SH-SY5Y (cell line): ENCODE data around the gene ITPR1.

Experiments
- GATA2 ChIP-seq: IDR thresholded peaks from 2 replicates; pipeline ENCODE4 v1.6.1; 2011; ENCODE audit warnings: mild to moderate bottlenecking, low read depth, low read length
- GATA3 ChIP-seq: IDR thresholded peaks from 2 replicates; pipeline ENCODE4 v1.6.1; 2011; ENCODE audit warnings: low read depth, mild to moderate bottlenecking, low read length, moderate library complexity

The ITPR1 gene

GRCh38 chr3:4498446-4498845 is 5.3 kb downstream of the ITPR1 start:
- no peak for TF ChIP-seq GATA3
- no peak for TF ChIP-seq GATA2

DNA sequence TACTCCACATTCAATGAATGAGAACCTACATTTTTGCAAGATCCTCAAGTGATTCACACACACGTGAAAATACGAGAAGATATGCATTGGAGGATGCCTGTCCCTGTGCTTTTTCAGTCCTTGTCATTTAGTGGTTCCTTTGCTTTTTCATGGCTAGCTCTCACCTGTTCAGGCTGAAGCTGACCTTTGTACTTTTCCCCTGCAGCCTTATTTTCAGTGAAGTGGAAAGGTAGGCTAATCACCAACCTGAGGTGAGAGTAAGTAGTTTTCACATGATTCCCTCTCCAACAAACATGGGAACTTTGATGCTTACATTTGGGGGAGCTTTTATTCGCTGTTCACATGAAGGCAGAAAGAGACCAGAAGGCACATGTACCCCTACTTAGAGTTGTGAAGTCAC is 8.3 kb downstream of the ITPR1 start:
- TF ChIP-seq GATA2 = no peak
- TF ChIP-seq GATA3 = no peak

GRCh38 chr3:4501927-4502326 is 8.8 kb downstream of the ITPR1 start:
- TF ChIP-seq GATA2 = no peak

DNA sequence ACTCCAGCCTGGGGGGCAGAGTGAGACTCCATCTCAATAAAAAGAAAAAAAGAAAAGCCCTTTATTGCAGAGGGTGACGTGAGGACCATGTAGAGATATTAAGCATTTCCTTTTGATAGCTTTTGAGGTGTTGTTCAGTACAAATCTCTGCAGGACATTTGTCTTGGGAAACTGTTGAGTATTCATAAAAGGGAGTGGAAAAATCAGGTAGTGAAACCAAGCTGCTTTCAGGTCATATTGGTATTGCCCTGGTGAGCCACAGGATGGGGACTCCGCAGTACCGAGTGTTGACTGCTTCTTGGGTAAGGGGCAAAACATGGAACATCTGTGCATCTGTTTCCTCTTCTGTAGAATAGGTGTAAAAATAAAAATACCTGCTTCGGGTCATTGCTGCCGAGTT is 9.9 kb downstream of the ITPR1 start:
- no peak for TF ChIP-seq GATA3

DNA sequence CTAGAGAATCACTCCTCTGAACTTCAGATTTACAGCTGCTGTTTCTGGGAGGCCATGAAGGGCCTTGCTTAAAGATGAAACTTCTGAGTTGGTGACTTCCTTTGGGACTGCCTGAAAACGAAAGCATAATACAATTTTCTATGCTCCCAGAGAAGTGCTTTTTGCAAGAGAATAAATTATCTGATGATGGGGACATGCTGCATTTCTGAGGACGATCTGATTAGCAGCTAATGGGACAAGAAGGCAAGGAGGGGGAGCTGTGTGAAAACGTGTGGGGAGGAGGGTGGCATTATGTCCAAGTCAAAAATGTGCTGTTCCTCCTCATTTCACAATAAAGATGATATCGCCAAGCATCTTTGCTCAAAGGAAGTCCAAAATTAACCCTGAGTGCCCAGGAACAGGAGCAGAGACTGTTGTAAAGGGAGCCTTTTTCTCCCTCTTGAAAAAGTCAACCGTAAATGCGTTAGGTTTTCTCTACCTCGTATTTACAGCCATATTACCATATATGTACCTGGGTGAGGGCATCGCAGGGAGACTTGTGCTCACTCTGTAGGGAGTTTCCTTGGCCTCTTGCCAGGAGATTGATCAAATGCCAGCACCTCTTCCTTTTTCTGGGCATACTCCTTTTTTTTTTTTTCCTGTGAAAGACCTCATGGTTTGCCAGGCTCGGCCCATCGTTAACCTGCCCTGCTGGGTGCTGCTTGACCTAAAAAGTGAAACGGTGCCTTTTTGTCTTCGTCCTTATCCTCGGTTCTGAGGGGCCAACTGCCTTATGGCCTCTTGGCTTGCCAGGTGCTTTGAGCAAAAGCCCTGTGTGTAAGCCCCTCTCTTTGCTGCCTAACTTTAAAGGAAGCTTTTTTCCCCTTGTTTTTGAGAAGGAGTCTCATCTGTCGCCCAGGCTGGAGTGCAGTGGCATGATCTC is 11.5 kb downstream of the ITPR1 start:
- peak; percentile 91 for TF ChIP-seq GATA2
- TF ChIP-seq GATA3 = peak; percentile 82

GRCh38 chr3:4505688-4506558 is 12.8 kb downstream of the ITPR1 start:
- TF ChIP-seq GATA3 = no peak
- no peak for TF ChIP-seq GATA2

- TF ChIP-seq GATA3 (0 out of 2 replicates have a peak, but pooled peaks have one; percentile 17), GATA2 (no peak)
These were observed 13.4 kb downstream of the ITPR1 start for GRCh38 chr3:4506559-4507023.

GRCh38 chr3:4507024-4507596 is 14.0 kb downstream of the ITPR1 start:
- TF ChIP-seq GATA3 (no peak), GATA2 (no peak)

DNA sequence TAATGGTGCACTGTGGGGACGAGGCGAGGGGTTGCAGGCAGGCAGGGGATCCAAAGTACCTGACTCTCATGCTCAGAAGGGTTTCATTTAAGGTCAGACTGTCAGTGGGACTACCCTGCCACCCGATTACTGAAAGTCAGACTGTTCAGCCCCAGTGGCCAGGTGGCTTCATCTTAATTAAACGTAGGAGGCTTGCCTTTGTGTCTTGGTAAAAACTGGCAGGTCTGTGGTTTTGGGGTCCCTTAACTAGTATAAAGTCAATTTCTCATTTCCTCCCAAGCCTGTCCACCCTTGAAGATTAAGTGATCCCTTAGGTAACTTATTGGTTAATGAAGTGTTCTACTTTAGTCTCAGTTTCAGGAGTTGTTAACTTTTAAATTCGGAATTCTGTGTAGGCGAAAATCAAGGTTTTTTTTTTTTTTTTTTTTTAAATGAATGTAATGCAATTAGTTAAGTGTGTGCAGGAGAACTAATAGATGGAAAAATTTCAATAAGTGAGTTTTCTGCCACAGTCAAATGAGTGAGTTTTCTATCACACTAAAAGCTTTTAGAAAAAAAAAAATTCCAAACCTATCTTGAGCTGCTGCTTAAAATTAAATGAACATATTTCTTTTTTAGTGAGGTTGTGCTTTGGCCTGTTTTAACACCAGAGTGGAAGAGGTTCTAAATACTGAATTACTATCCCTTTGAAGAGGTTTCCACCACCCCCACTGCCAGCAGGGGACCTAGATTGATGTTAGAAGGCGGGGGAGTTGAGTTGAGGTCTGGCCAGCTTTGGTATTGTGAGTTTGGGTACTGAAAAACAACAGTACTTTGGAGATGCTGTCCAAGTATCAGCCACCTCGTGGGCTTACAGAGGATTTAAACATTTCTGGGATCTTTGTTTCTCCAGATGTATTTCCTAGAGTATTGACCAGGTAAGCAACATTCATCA is 15.2 kb downstream of the ITPR1 start:
- TF ChIP-seq GATA2 (no peak), GATA3 (no peak)

DNA sequence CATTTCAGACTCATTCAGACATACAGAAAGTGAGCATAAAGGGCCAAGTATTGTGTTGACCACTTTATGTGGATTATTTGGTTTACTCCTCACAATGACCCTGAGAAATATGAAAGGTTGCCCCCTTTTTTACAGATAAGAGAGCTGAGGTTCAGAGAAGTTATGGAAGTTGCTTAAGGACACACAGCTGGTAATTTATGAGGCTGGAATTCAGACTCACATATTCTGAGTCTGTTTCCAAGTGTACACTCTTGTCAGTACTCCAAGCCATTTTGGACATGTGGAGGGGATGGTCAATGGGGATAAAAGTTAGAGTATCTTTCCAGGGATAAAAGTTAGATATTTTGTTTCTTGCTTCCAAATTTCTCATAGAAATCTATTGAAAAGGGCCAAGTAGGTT is 15.9 kb downstream of the ITPR1 start:
- TF ChIP-seq GATA3 (no peak), GATA2 (no peak)

DNA sequence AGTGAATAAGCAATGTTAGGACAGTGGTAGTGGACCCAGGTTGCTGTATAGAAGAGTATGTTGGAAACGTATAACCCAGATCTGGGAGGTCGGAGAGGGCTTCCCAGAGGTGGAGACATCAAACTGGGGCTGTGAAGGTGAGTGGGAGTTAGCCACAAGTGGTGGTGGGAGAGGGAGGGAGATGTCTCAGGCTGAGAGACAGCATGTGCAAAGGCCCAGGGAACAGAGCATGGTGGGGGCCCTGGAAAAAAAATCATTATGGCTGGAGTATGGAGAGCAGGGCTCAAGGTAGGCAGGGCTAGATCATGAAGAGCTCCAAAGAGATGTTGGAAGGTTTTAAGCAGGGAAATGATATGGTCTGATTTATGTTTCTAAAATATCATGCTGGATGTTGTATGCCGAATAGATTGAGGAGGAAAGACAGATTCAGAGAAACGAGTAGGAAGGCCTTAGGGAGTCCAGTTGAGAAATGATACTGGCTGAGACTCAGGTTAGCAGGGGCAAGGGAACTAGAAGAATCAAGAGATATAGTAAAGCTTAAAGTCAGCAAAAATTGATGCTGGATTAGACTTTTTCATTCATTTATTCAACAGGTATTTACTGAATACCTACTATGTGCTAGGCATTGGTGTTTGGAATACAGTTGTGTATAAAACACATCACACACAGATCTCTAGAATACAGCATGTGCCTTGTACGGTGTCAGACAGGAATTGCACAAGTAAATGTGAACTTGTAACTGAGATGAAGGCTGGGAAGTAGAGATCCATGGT is 17.0 kb downstream of the ITPR1 start:
- TF ChIP-seq GATA3 = no peak
- TF ChIP-seq GATA2 = no peak

DNA sequence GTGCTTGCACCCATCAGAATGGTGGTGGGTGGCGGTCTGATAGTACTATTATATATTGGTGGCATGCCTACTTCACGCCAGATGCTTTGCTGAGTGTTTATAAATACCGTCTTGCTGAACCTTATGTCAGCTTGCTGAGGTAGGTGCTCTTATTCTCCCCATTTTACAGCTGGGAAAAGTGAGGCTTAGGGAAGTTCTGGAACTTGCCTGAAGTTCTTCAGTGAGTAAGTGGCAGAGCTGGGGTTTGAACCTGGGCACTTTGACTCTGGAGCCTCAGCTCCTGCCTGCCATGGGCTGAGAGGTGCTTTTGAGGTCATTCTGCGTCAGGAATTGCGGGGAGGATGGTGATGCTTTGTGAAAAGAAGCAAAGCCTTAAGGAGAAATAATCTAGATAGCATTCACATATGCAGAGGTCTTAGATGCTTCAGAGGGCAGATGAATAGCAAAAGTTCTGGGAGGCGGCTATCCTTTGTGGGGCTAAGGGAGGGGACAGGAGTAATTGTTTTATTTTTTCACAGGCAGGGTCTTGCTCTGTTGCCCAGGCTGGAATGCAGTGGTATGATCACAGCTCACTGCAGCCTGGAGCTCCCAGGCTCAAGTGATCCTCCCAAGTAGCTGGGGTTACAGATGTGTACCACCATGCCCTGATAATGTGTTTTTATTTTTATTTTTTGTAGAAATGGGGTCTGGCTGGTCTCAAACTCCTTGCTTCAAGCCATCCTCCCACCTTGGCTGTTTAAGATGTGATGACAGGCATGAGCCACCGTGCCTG is 18.5 kb downstream of the ITPR1 start:
- TF ChIP-seq GATA3 (no peak), GATA2 (no peak)
